Memory B cell (primary cell): ENCODE measurements around the gene GPATCH2L.
A peak's percentile ranks its signal among the peaks of the same experiment; 100 is the strongest.

Experiments
- ATAC-seq: fragments of 150-1000 bp; cut with Tn5 transposase; 2 replicates; pipeline ENCODE4 v1.10.0; 2021; ENCODE audit warnings: low read depth, mild to moderate bottlenecking, moderate library complexity
- DNase-seq, 2 donors: peaks; one replicate each; pipeline ENCODE4 v3.0.0; 2022; ENCODE audit warnings: low spot score in 2 of 2
- H3K27ac Mint-ChIP-seq: one replicate; pipeline ENCODE4 v1.8.0; 2022; ENCODE audit warnings: mild to moderate bottlenecking, moderate library complexity, mixed read lengths
- H3K27me3 Mint-ChIP-seq: one replicate; pipeline ENCODE4 v1.8.0; 2022; ENCODE audit warnings: mixed read lengths
- H3K36me3 Mint-ChIP-seq: one replicate; pipeline ENCODE4 v1.8.0; 2022; ENCODE audit warnings: mild to moderate bottlenecking, mixed read lengths
- H3K4me1 Mint-ChIP-seq: one replicate; pipeline ENCODE4 v1.8.0; 2022; ENCODE audit warnings: mixed read lengths
- H3K4me3 Mint-ChIP-seq: one replicate; pipeline ENCODE4 v1.8.0; 2022; ENCODE audit warnings: mild to moderate bottlenecking, moderate library complexity, mixed read lengths
- H3K9me3 Mint-ChIP-seq: one replicate; pipeline ENCODE4 v1.8.0; 2022; ENCODE audit warnings: mixed read lengths

The GPATCH2L gene

DNA sequence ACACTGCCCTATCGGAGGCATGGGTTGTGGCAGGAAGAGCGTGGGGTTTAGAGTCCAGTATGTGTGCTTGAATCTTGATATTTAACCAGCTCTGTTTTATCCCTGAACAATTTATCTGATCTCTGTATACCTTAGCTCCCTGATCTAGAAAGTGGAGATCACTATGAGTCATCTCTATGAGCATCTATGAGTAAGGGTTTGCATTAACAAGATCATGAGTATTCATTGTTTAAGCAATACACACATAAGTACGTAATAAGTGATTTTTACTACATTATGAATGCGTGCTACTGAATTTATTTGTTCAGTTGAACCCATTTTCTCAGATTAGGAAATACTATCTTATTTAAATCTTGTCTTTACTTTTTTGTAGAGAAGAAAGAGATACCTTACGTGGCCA lies 49.4 kb downstream of the GPATCH2L start:
- H3K27ac Mint-ChIP-seq = no peak overlapping the region
- H3K36me3 Mint-ChIP-seq = peaks cover 51% of the 10 kb centered on the region
- no peak overlapping the region for H3K4me3 Mint-ChIP-seq
- H3K9me3 Mint-ChIP-seq = no peaks in the 10 kb centered on the region
- no peaks in the 10 kb centered on the region for H3K4me1 Mint-ChIP-seq
- H3K27me3 Mint-ChIP-seq = no peaks in the 10 kb centered on the region
- DNase-seq (no peak), ATAC-seq (no peak)

DNA sequence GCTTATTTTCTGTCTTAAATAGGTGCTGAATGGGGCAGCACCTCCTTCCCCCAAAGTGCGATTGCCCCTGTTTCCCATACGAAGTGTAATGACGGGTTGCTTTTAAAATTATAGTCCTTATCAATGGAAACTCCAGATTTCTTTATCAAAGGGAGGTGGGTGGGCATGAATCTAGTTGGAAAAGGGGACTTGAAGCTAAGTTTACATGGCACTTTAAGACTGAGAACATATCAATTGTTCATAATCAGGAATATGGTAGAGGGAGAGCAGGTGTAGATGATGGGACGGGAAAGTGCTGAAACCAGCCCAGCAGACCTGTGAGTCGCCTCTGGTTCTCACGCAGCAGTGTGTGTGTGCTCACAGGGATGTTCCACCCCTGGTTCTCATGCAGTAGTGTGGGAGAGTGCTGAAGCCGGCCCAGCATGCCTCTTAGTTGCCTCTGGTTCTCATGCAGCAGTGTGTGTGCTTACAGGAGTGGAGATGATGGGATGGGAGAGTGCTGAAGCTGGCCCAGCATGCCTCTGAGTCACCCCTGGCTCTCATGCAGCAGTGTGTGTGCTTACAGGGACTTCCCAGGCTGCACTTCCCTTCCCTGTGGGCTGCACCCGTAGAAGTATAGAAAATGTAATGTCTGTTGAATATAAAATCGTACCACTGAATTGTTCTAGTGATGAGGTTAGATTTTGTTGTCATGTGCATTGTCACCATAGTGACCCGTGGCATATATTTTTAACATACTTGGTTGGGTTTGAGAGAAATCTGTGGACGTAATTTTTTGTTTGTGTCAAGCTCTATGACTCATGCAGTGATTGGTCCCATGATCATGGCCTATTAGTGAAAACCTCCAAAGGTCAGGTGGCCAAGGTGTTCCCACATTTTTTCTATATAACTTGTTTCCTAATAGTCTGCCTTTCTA lies 51.6 kb downstream of the GPATCH2L start:
- ATAC-seq (peak; percentile 27), DNase-seq (no peak)
- Mint-ChIP-seq H3K27ac (no peak overlapping the region), H3K9me3 (no peaks in the 10 kb centered on the region), H3K27me3 (no peaks in the 10 kb centered on the region), H3K4me3 (no peak overlapping the region), H3K4me1 (peaks cover under 1% of the 10 kb centered on the region), H3K36me3 (peaks cover 37% of the 10 kb centered on the region)

DNA sequence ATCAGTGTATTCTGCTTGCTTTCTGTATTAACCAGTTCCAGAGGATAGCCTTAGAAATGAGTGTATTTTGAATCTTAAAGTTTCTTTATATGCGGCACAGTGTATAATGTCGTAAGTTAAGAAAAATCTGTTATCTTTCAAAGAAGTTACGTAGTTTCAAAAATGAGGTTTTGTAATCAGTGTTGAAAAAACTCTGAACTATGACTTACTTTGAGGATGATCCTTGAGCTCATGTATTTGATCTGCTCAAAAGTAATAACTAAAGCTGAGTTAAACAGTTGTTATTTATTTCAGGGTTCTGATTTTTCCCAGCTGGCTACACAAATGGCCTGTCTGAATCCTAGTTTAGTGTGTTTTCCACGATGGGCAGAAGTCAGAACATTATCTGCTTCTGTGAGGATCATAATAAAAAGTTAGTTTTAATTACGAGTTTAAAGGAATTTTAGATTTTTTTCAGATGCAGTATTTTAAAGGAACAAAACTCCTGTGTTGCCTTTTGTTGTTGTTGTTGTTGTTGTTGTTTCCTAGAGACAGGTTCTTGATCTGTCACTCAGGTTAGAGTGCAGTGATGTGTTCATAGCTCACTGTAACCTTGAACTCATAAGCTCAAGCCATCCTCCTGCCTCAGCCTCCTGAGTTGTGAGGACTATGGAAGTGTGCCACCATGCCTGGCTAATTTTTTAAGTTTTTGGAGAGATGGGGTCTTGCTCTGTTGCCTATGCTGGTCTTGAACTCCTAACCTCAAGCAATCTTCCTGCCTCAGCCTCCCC lies 52.9 kb downstream of the GPATCH2L start:
- ATAC-seq = no peak
- Mint-ChIP-seq H3K4me1 (peaks cover 3% of the 10 kb centered on the region), H3K4me3 (no peak overlapping the region), H3K9me3 (no peaks in the 10 kb centered on the region), H3K27ac (no peak overlapping the region), H3K27me3 (no peaks in the 10 kb centered on the region), H3K36me3 (peaks cover 34% of the 10 kb centered on the region)
- DNase-seq = no peak

DNA sequence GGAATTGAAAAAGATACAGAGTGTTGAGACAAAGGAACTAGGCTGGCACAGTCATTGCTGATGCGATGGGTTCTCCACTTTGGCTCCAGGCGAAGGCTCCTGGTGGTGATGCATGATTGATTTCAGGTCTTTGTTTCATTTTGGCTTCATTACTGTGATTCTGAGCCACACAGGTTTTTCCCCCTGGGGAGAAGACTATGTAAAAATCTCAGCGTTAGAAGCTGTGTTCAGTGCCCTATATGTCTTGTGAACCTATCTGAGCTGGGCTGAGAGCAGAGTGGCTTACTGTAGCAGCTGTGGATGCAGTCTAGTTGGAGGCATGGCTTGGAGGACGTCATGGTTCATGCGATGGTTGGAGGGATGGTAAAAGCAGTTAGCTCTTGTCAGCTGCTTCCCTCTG lies 54.0 kb downstream of the GPATCH2L start:
- peaks cover 28% of the 10 kb centered on the region for H3K36me3 Mint-ChIP-seq

GRCh38 chr14:76208340-76208739 lies 56.6 kb downstream of the GPATCH2L start:
- Mint-ChIP-seq H3K27ac (no peak overlapping the region), H3K4me1 (peaks cover 3% of the 10 kb centered on the region), H3K9me3 (peaks cover 5% of the 10 kb centered on the region), H3K4me3 (no peak overlapping the region), H3K27me3 (no peaks in the 10 kb centered on the region), H3K36me3 (peaks cover 14% of the 10 kb centered on the region)
- ATAC-seq (no peak), DNase-seq (no peak)

More for the DNA sequence above, 54.0 kb downstream of the GPATCH2L start:
- no peak for ATAC-seq
- DNase-seq = no peak
- Mint-ChIP-seq H3K27me3 (no peaks in the 10 kb centered on the region), H3K4me1 (peaks cover 3% of the 10 kb centered on the region), H3K9me3 (no peaks in the 10 kb centered on the region), H3K27ac (no peak overlapping the region), H3K4me3 (no peak overlapping the region)

- peaks cover 3% of the 10 kb centered on the region for H3K4me1 Mint-ChIP-seq
- no peaks in the 10 kb centered on the region for H3K27me3 Mint-ChIP-seq
- no peak for ATAC-seq
- no peak overlapping the region for H3K4me3 Mint-ChIP-seq
- peaks cover 4% of the 10 kb centered on the region for H3K36me3 Mint-ChIP-seq
- H3K9me3 Mint-ChIP-seq = peaks cover 5% of the 10 kb centered on the region
- DNase-seq = no peak
- H3K27ac Mint-ChIP-seq = no peak overlapping the region
Observed at GRCh38 chr14:76212242-76212641, 60.5 kb downstream of the GPATCH2L start.

DNA sequence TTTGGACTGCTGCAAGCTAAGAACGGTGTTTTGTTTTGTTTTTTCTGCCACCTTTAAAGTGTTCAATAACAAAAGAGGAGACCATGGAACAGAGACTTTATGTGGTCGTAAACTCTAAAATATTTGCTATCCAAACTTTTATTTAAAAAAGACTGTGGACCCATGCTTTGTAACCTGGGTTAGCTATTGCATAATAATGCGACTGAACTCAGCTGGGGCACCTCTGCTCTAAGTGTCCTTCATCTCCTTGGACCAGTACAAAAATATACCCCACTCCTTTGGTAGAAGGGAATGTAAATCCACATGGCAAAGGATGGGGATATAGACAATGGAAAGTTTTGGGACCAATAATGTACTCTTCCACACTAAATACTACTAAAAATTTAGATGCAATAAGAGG lies 65.5 kb downstream of the GPATCH2L start:
- ATAC-seq = no peak
- peaks cover 4% of the 10 kb centered on the region for H3K36me3 Mint-ChIP-seq
- H3K27me3 Mint-ChIP-seq = no peaks in the 10 kb centered on the region
- peaks cover 6% of the 10 kb centered on the region for H3K9me3 Mint-ChIP-seq
- DNase-seq = no peak
- H3K4me3 Mint-ChIP-seq = no peak overlapping the region
- H3K4me1 Mint-ChIP-seq = no peaks in the 10 kb centered on the region
- no peak overlapping the region for H3K27ac Mint-ChIP-seq

GRCh38 chr14:76218662-76219061 lies 66.9 kb downstream of the GPATCH2L start:
- no peaks in the 10 kb centered on the region for H3K27me3 Mint-ChIP-seq
- no peak for ATAC-seq
- no peak overlapping the region for H3K4me3 Mint-ChIP-seq

GRCh38 chr14:76219873-76220272 lies 68.2 kb downstream of the GPATCH2L start:
- no peaks in the 10 kb centered on the region for H3K4me1 Mint-ChIP-seq
- peaks cover 3% of the 10 kb centered on the region for H3K36me3 Mint-ChIP-seq
- no peak overlapping the region for H3K27ac Mint-ChIP-seq
- ATAC-seq (no peak), DNase-seq (no peak)
- H3K9me3 Mint-ChIP-seq = peaks cover 7% of the 10 kb centered on the region
- no peak overlapping the region for H3K4me3 Mint-ChIP-seq
- H3K27me3 Mint-ChIP-seq = no peaks in the 10 kb centered on the region

More at GRCh38 chr14:76218662-76219061, 66.9 kb downstream of the GPATCH2L start:
- H3K4me1 Mint-ChIP-seq = no peaks in the 10 kb centered on the region
- DNase-seq = no peak
- H3K9me3 Mint-ChIP-seq = peaks cover 3% of the 10 kb centered on the region
- H3K36me3 Mint-ChIP-seq = peaks cover 3% of the 10 kb centered on the region
- no peak overlapping the region for H3K27ac Mint-ChIP-seq

GRCh38 chr14:76227450-76228050 lies 75.8 kb downstream of the GPATCH2L start:
- H3K27ac Mint-ChIP-seq = no peak overlapping the region
- H3K9me3 Mint-ChIP-seq = peaks cover 8% of the 10 kb centered on the region
- H3K27me3 Mint-ChIP-seq = no peaks in the 10 kb centered on the region
- H3K4me3 Mint-ChIP-seq = no peak overlapping the region
- peaks cover 3% of the 10 kb centered on the region for H3K36me3 Mint-ChIP-seq
- no peak for DNase-seq
- ATAC-seq = no peak
- H3K4me1 Mint-ChIP-seq = no peaks in the 10 kb centered on the region

- Mint-ChIP-seq H3K36me3 (peaks cover 3% of the 10 kb centered on the region), H3K4me3 (no peak overlapping the region), H3K4me1 (no peaks in the 10 kb centered on the region), H3K27ac (no peak overlapping the region), H3K9me3 (peaks cover 8% of the 10 kb centered on the region), H3K27me3 (no peaks in the 10 kb centered on the region)
- no peak for DNase-seq
- ATAC-seq = no peak
Observed at GRCh38 chr14:76228138-76228537, 76.4 kb downstream of the GPATCH2L start.

GRCh38 chr14:76232800-76233199 lies 81.1 kb downstream of the GPATCH2L start:
- Mint-ChIP-seq H3K27ac (no peak overlapping the region), H3K4me3 (no peak overlapping the region), H3K36me3 (peaks cover 15% of the 10 kb centered on the region), H3K9me3 (peaks cover 1% of the 10 kb centered on the region), H3K4me1 (peaks cover 5% of the 10 kb centered on the region), H3K27me3 (no peaks in the 10 kb centered on the region)
- ATAC-seq = no peak
- no peak for DNase-seq

- H3K27me3 Mint-ChIP-seq = no peaks in the 10 kb centered on the region
- ATAC-seq = no peak
Observed at GRCh38 chr14:76235628-76236027, 83.9 kb downstream of the GPATCH2L start.

More at GRCh38 chr14:76235628-76236027, 83.9 kb downstream of the GPATCH2L start:
- H3K36me3 Mint-ChIP-seq = peaks cover 17% of the 10 kb centered on the region
- peaks cover 5% of the 10 kb centered on the region for H3K4me1 Mint-ChIP-seq
- peaks cover 6% of the 10 kb centered on the region for H3K9me3 Mint-ChIP-seq
- H3K27ac Mint-ChIP-seq = no peak overlapping the region
- H3K4me3 Mint-ChIP-seq = no peak overlapping the region
- no peak for DNase-seq
